Activated CD8-positive, alpha-beta memory T cell treated with anti-CD3 and anti-CD28 coated beads, Interleukin-2, amount 10 ng/mL, durations not matched to agents 7 days and 5 days (primary cell): Measurements from ENCODE around the gene LRRC8E. TPM values are rescaled to one million over a fixed set of nuclear protein-coding genes. Genes with fewer than 3 reads are reported as not detected.

Experiments
- ATAC-seq: fragments of 150-1000 bp; cut with Tn5 transposase; one replicate; pipeline ENCODE4 v1.10.0; 2021; ENCODE audit warnings: moderate library complexity
- CTCF ChIA-PET: fragments of 350-600 bp; sonication (Branson Sonifier 250); formaldehyde crosslinking; loops from one replicate; lab custom pipeline; 2021; ENCODE audit warnings: antibody characterized with exemption; lab: Charles Lee
- DNase-seq: peaks from one replicate; pipeline ENCODE4 v3.0.0-alpha.2; 2020
- H3K27ac Mint-ChIP-seq: one replicate; pipeline ENCODE4 v1.8.0; 2021; ENCODE audit warnings: mild to moderate bottlenecking, mixed read lengths
- H3K27me3 Mint-ChIP-seq: one replicate; pipeline ENCODE4 v1.8.0; 2021; ENCODE audit warnings: mixed read lengths
- H3K36me3 Mint-ChIP-seq: one replicate; pipeline ENCODE4 v1.8.0; 2021; ENCODE audit warnings: mild to moderate bottlenecking, mixed read lengths
- H3K4me1 Mint-ChIP-seq: one replicate; pipeline ENCODE4 v1.8.0; 2021; ENCODE audit warnings: mixed read lengths
- H3K4me3 Mint-ChIP-seq: one replicate; pipeline ENCODE4 v1.8.0; 2021; ENCODE audit warnings: mild to moderate bottlenecking, moderate library complexity, mixed read lengths
- H3K9me3 Mint-ChIP-seq: one replicate; pipeline ENCODE4 v1.8.0; 2022; ENCODE audit warnings: low read depth, mixed read lengths
- total RNA-seq, 2 experiments: library from RNA; stranded (reverse); gene quantifications; one replicate each; pipeline ENCODE4 v1.2.3, GENCODE V29; 2021

LRRC8E gene
- total RNA-seq, result not detected

- no peaks in the 10 kb centered on the region for H3K9me3 Mint-ChIP-seq
- H3K27ac Mint-ChIP-seq, result no peak within 1 kb of the TSS
- peaks cover 28% of the 10 kb centered on the region for H3K27me3 Mint-ChIP-seq
- ATAC-seq (peak; percentile 67), DNase-seq (no peak)
- H3K4me3 Mint-ChIP-seq, result no peak within 1 kb of the TSS
- H3K36me3 Mint-ChIP-seq, result no peaks in the 10 kb centered on the region
- no peaks in the 10 kb centered on the region for H3K4me1 Mint-ChIP-seq
- CTCF ChIA-PET, result no interaction called here
These were observed at the start of gene LRRC8E for GRCh38 chr19:7888145-7888825. Gene LRRC8E (plus strand): TSS chr19:7888510. CDS start chr19:7895604, 7,094 bp downstream.

- ATAC-seq (no peak), DNase-seq (no peak)
- Mint-ChIP-seq H3K4me3 (no peak overlapping the region), H3K27me3 (no peaks in the 10 kb centered on the region), H3K4me1 (no peaks in the 10 kb centered on the region), H3K27ac (no peak overlapping the region), H3K36me3 (no peaks in the 10 kb centered on the region), H3K9me3 (peaks cover 2% of the 10 kb centered on the region)
- CTCF ChIA-PET, result no interaction called here
These were observed 48.8 kb upstream of the LRRC8E start for GRCh38 chr19:7839476-7839875.

GRCh38 chr19:7840629-7841028 lies 47.7 kb upstream of the LRRC8E start:
- Mint-ChIP-seq H3K9me3 (peaks cover 2% of the 10 kb centered on the region), H3K4me3 (no peak overlapping the region), H3K36me3 (no peaks in the 10 kb centered on the region), H3K4me1 (no peaks in the 10 kb centered on the region), H3K27ac (no peak overlapping the region), H3K27me3 (no peaks in the 10 kb centered on the region)
- no peak for DNase-seq
- ATAC-seq, result no peak
- CTCF ChIA-PET, result no interaction called here

- H3K27ac Mint-ChIP-seq, result no peak overlapping the region
- H3K9me3 Mint-ChIP-seq, result peaks cover 2% of the 10 kb centered on the region
- ATAC-seq (no peak), DNase-seq (no peak)
- no peaks in the 10 kb centered on the region for H3K4me1 Mint-ChIP-seq
- no peaks in the 10 kb centered on the region for H3K36me3 Mint-ChIP-seq
- no peak overlapping the region for H3K4me3 Mint-ChIP-seq
- CTCF ChIA-PET, result no interaction called here
- no peaks in the 10 kb centered on the region for H3K27me3 Mint-ChIP-seq
These were observed 46.3 kb upstream of the LRRC8E start for GRCh38 chr19:7841751-7842660.

- Mint-ChIP-seq H3K9me3 (peaks cover 2% of the 10 kb centered on the region), H3K36me3 (no peaks in the 10 kb centered on the region), H3K27me3 (no peaks in the 10 kb centered on the region), H3K4me3 (no peak overlapping the region), H3K27ac (no peak overlapping the region), H3K4me1 (no peaks in the 10 kb centered on the region)
- DNase-seq (no peak), ATAC-seq (no peak)
- CTCF ChIA-PET, result no interaction called here
These were observed 45.5 kb upstream of the LRRC8E start for GRCh38 chr19:7842661-7843294.

- H3K36me3 Mint-ChIP-seq, result no peaks in the 10 kb centered on the region
- no peak for ATAC-seq
- H3K27ac Mint-ChIP-seq, result no peak overlapping the region
- CTCF ChIA-PET, result no interaction called here
- H3K4me3 Mint-ChIP-seq, result no peak overlapping the region
- no peaks in the 10 kb centered on the region for H3K27me3 Mint-ChIP-seq
- no peaks in the 10 kb centered on the region for H3K4me1 Mint-ChIP-seq
- no peak for DNase-seq
- peaks cover 2% of the 10 kb centered on the region for H3K9me3 Mint-ChIP-seq
These were observed 44.8 kb upstream of the LRRC8E start for GRCh38 chr19:7843521-7843920.

GRCh38 chr19:7844405-7844804 lies 43.9 kb upstream of the LRRC8E start:
- no peaks in the 10 kb centered on the region for H3K36me3 Mint-ChIP-seq
- H3K4me1 Mint-ChIP-seq, result no peaks in the 10 kb centered on the region
- CTCF ChIA-PET, result no interaction called here

GRCh38 chr19:7844951-7845350 lies 43.4 kb upstream of the LRRC8E start:
- H3K36me3 Mint-ChIP-seq, result no peaks in the 10 kb centered on the region
- no peaks in the 10 kb centered on the region for H3K27me3 Mint-ChIP-seq
- ATAC-seq, result no peak
- H3K9me3 Mint-ChIP-seq, result peaks cover 2% of the 10 kb centered on the region
- no peaks in the 10 kb centered on the region for H3K4me1 Mint-ChIP-seq
- CTCF ChIA-PET, result no interaction called here
- H3K4me3 Mint-ChIP-seq, result no peak overlapping the region
- H3K27ac Mint-ChIP-seq, result no peak overlapping the region
- DNase-seq, result no peak

More at GRCh38 chr19:7844405-7844804, 43.9 kb upstream of the LRRC8E start:
- no peak overlapping the region for H3K4me3 Mint-ChIP-seq
- ATAC-seq, result no peak
- H3K27ac Mint-ChIP-seq, result no peak overlapping the region
- H3K27me3 Mint-ChIP-seq, result no peaks in the 10 kb centered on the region
- H3K9me3 Mint-ChIP-seq, result peaks cover 2% of the 10 kb centered on the region
- DNase-seq, result no peak

- Mint-ChIP-seq H3K4me3 (no peak overlapping the region), H3K36me3 (no peaks in the 10 kb centered on the region)
These were observed 42.7 kb upstream of the LRRC8E start for GRCh38 chr19:7845390-7846154.

GRCh38 chr19:7846155-7846646 lies 42.1 kb upstream of the LRRC8E start:
- ATAC-seq (no peak), DNase-seq (no peak)
- no peak overlapping the region for H3K4me3 Mint-ChIP-seq
- no peaks in the 10 kb centered on the region for H3K27me3 Mint-ChIP-seq
- CTCF ChIA-PET, result no interaction called here
- H3K36me3 Mint-ChIP-seq, result no peaks in the 10 kb centered on the region
- no peaks in the 10 kb centered on the region for H3K4me1 Mint-ChIP-seq
- no peak overlapping the region for H3K27ac Mint-ChIP-seq
- H3K9me3 Mint-ChIP-seq, result no peaks in the 10 kb centered on the region

More at GRCh38 chr19:7845390-7846154, 42.7 kb upstream of the LRRC8E start:
- CTCF ChIA-PET, result no interaction called here
- Mint-ChIP-seq H3K27me3 (no peaks in the 10 kb centered on the region), H3K4me1 (no peaks in the 10 kb centered on the region), H3K27ac (no peak overlapping the region), H3K9me3 (peaks cover 2% of the 10 kb centered on the region)
- ATAC-seq, result no peak
- no peak for DNase-seq

- ATAC-seq (no peak), DNase-seq (no peak)
- CTCF ChIA-PET, result no interaction called here
- Mint-ChIP-seq H3K9me3 (no peaks in the 10 kb centered on the region), H3K4me3 (no peak overlapping the region), H3K36me3 (no peaks in the 10 kb centered on the region), H3K27ac (no peak overlapping the region), H3K27me3 (no peaks in the 10 kb centered on the region), H3K4me1 (no peaks in the 10 kb centered on the region)
These were observed 40.6 kb upstream of the LRRC8E start for GRCh38 chr19:7847664-7848063.

- H3K27me3 Mint-ChIP-seq, result no peaks in the 10 kb centered on the region
- ATAC-seq (no peak), DNase-seq (no peak)
- no peaks in the 10 kb centered on the region for H3K9me3 Mint-ChIP-seq
- H3K27ac Mint-ChIP-seq, result no peak overlapping the region
- H3K4me3 Mint-ChIP-seq, result no peak overlapping the region
- no peaks in the 10 kb centered on the region for H3K4me1 Mint-ChIP-seq
- CTCF ChIA-PET, result interaction anchor here (1.3 kb wide), 1 partner anchor 96 kb away, joined by 3 read pairs; no protein-coding TSS in a partner anchor
- no peaks in the 10 kb centered on the region for H3K36me3 Mint-ChIP-seq
These were observed 39.4 kb upstream of the LRRC8E start for GRCh38 chr19:7848779-7849457.
